ENCODE measurements around the gene CSKMT.

DNA sequence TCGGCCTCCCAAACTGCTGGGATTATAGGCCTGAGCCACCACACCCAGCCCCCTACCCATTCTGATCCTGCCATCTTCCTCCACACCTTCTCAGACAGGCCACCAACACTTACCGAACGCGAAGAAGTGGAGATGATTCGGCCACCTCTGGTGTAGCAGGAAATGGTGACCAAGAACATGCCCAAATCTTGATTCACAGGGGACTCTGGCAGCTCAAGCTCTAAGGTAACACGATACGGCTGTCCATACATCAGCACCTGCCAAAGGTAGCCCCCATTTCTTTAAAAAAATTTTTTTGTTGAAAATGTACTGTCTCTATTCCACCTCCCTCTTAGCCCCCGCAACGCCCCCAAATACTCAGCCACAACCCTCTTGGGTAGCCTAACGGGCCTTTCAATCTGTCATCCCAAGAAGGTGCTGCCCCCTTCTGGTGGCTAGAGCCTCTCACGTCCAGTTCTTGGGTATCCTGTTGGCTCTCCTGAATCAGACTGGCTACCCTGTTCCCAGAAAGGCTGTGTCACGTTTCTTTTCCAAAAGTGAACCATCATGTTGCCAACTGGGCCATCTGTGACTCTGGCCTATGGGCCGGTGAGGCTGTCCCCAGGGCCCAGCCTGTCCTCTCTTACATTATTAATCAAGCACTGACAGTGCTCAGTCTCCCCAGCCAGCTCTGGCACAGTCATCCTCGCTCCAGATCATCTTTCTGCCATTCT is 29.5 kb downstream of the CSKMT start:
- TF ChIP-seq, protein P1, sequence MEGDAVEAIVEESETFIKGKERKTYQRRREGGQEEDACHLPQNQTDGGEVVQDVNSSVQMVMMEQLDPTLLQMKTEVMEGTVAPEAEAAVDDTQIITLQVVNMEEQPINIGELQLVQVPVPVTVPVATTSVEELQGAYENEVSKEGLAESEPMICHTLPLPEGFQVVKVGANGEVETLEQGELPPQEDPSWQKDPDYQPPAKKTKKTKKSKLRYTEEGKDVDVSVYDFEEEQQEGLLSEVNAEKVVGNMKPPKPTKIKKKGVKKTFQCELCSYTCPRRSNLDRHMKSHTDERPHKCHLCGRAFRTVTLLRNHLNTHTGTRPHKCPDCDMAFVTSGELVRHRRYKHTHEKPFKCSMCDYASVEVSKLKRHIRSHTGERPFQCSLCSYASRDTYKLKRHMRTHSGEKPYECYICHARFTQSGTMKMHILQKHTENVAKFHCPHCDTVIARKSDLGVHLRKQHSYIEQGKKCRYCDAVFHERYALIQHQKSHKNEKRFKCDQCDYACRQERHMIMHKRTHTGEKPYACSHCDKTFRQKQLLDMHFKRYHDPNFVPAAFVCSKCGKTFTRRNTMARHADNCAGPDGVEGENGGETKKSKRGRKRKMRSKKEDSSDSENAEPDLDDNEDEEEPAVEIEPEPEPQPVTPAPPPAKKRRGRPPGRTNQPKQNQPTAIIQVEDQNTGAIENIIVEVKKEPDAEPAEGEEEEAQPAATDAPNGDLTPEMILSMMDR (IDR thresholded peaks at IDR 0.05), result peak; percentile 62 to 82 (median 72)
- no peak for TF ChIP-seq POLR2A (IDR thresholded peaks at IDR 0.05)

Data from esophagus squamous epithelium (tissue), 4 donors.